HCT116 (cell line): ENCODE data around the gene CWC27. TPM values are rescaled to one million over a fixed set of nuclear protein-coding genes. Genes with fewer than 3 reads are reported as not detected.

Experiments
- ATAC-seq: fragments of 200-7000 bp; cut with Tn5 transposase; 2 replicates; pipeline ENCODE4 v1.9.1; 2020; ENCODE audit warnings: mild to moderate bottlenecking, moderate library complexity
- BruUV-seq: library from RNA; stranded (reverse); fragments of 400-500 nt; replicated peaks from 2 replicates; lab custom pipeline; 2021; lab: Mats Ljungman, UMichigan
- CTCF ChIA-PET: fragments of 300-600 bp; sonication (Branson Sonifier 250); formaldehyde crosslinking; loops from one replicate; lab custom pipeline; 2021; ENCODE audit warnings: antibody characterized with exemption; lab: Charles Lee
- POLR2A ChIA-PET: fragments of 300-600, 350-600 bp; sonication (Branson Sonifier 250); formaldehyde crosslinking; loops from one replicate; lab custom pipeline; 2021; ENCODE audit warnings: antibody characterized with exemption; lab: Charles Lee
- RAD21 ChIA-PET, 2 experiments: fragments of 300-600 bp; sonication (Branson Sonifier 250); formaldehyde crosslinking; loops; one replicate each; lab custom pipeline; 2023; ENCODE audit warnings: low total read pairs in 2 of 2; ENCODE audit not compliant: uncharacterized antibody in 2 of 2, unreplicated experiment in 2 of 2, low non-redundant PET in 1 of 2; lab: Charles Lee
- DNase-seq: peaks from one replicate; pipeline ENCODE4 v3.0.0-alpha.2; 2010; ENCODE audit warnings: low read depth, low spot score
- H2AFZ ChIP-seq: fragments of 200-600 bp; shearing (Covaris generic), sonication (generic); 2 replicates; pipeline ENCODE4 v1.6.1; 2017; ENCODE audit warnings: low read depth, mixed run types, mixed read lengths, antibody characterized with exemption, low read length; ENCODE audit not compliant: poor library complexity, severe bottlenecking
- H3K27ac ChIP-seq: 2 replicates; pipeline ENCODE4 v1.5.1; 2012; ENCODE audit warnings: low read depth, low read length
- H3K27me3 ChIP-seq: fragments of 200-600 bp; sonication (generic); 2 replicates; pipeline ENCODE4 v1.6.1; 2016; ENCODE audit warnings: mixed run types, low read length, mixed read lengths; ENCODE audit not compliant: insufficient read depth
- H3K36me3 ChIP-seq, 2 experiments: fragments of 200-500 bp in 1 of 2; fragments of 200-600 bp in 1 of 2; sonication (Bioruptor generic) in 1 of 2; sonication (generic) in 1 of 2; 2 replicates each; pipeline versions ENCODE4 v1.5.1 to v1.6.1; 2014 to 2016; ENCODE audit warnings: low read length in 2 of 2, inconsistent platforms in 1 of 2, mixed read lengths in 1 of 2, mixed run types in 1 of 2; ENCODE audit not compliant: insufficient read depth in 2 of 2, control insufficient read depth in 1 of 2
- H3K4me1 ChIP-seq, 2 experiments: fragments of 200-600 bp in 1 of 2; sonication (generic) in 1 of 2; 2 replicates each; pipeline versions ENCODE4 v1.5.1 to v1.6.1; 2012 to 2017; ENCODE audit warnings: low read length in 2 of 2, inconsistent platforms in 1 of 2, mild to moderate bottlenecking in 1 of 2, mixed read lengths in 1 of 2, mixed run types in 1 of 2, moderate library complexity in 1 of 2; ENCODE audit not compliant: insufficient read depth in 2 of 2, control insufficient read depth in 1 of 2
- H3K4me2 ChIP-seq: fragments of 200-600 bp; sonication (generic); 2 replicates; pipeline ENCODE4 v1.6.1; 2017; ENCODE audit warnings: mixed run types, low read length, mixed read lengths
- H3K4me3 ChIP-seq, 2 experiments: fragments of 200-600 bp in 1 of 2; sonication (generic) in 1 of 2; replicated peaks in 1 of 2; 2 replicates each; pipeline ENCODE4 v1.5.1; 2011 to 2016; ENCODE audit warnings: low read length in 2 of 2, control low read depth in 1 of 2, low read depth in 1 of 2, mild to moderate bottlenecking in 1 of 2, mixed read lengths in 1 of 2, mixed run types in 1 of 2
- H3K79me2 ChIP-seq: fragments of 200-600 bp; sonication (generic); 2 replicates; pipeline ENCODE4 v1.6.1; 2017; ENCODE audit warnings: mild to moderate bottlenecking, mixed run types, low read length, moderate library complexity, mixed read lengths; ENCODE audit not compliant: insufficient read depth
- H3K9ac ChIP-seq: fragments of 200-600 bp; sonication (generic); 2 replicates; pipeline ENCODE4 v1.6.1; 2016; ENCODE audit warnings: low read length, mixed read lengths
- H3K9me2 ChIP-seq: fragments of 200-600 bp; sonication (generic), shearing (Covaris generic); 2 replicates; pipeline ENCODE4 v1.6.1; 2017; ENCODE audit warnings: mixed run types, mild to moderate bottlenecking, moderate library complexity; ENCODE audit not compliant: insufficient read depth
- H3K9me3 ChIP-seq, 2 experiments: fragments of 200-500 bp in 1 of 2; fragments of 200-600 bp in 1 of 2; sonication (Bioruptor generic) in 1 of 2; sonication (generic) in 1 of 2; 2 replicates each; pipeline ENCODE4 v1.6.1; 2014 to 2017; ENCODE audit warnings: low read length in 2 of 2, mixed read lengths in 2 of 2, inconsistent platforms in 1 of 2, low read depth in 1 of 2, mild to moderate bottlenecking in 1 of 2, mixed run types in 1 of 2, moderate library complexity in 1 of 2; ENCODE audit not compliant: control insufficient read depth in 1 of 2, insufficient read depth in 1 of 2
- H4K20me1 ChIP-seq: fragments of 200-600 bp; sonication (generic), shearing (Covaris generic); 2 replicates; pipeline ENCODE4 v1.6.1; 2017; ENCODE audit warnings: mixed run types, mild to moderate bottlenecking, moderate library complexity; ENCODE audit not compliant: insufficient read depth
- CEBPB ChIP-seq: IDR thresholded peaks from 2 replicates; pipeline ENCODE4 v1.6.1; 2012; ENCODE audit warnings: low read depth
- CTCF ChIP-seq, 3 experiments: fragments of 200-600 bp in 1 of 3; sonication (generic) in 1 of 3; IDR thresholded peaks in 2 of 3; conservative IDR thresholded peaks in 1 of 3; 2 replicates each; pipeline ENCODE4 v1.5.1; 2012 to 2017; ENCODE audit warnings: low read depth in 2 of 3, low read length in 2 of 3, antibody characterized with exemption in 1 of 3, borderline replicate concordance in 1 of 3, control low read depth in 1 of 3, mild to moderate bottlenecking in 1 of 3, mixed read lengths in 1 of 3, mixed run types in 1 of 3, moderate library complexity in 1 of 3; ENCODE audit not compliant: insufficient read depth in 1 of 3
- ELF1 ChIP-seq: IDR thresholded peaks from 2 replicates; pipeline ENCODE4 v1.6.1; 2012; ENCODE audit warnings: low read depth, borderline replicate concordance
- EZH2phosphoT487 ChIP-seq: fragments of 200-600 bp; IDR thresholded peaks from 2 replicates; pipeline ENCODE4 v1.6.1; 2018; ENCODE audit warnings: antibody characterized with exemption, borderline replicate concordance
- SIN3A ChIP-seq: IDR thresholded peaks from 2 replicates; pipeline ENCODE4 v1.6.1; 2012; ENCODE audit warnings: low read depth
- SP1 ChIP-seq: IDR thresholded peaks from 2 replicates; pipeline ENCODE4 v1.6.1; 2012; ENCODE audit warnings: low read depth
- TCF7L2 ChIP-seq: IDR thresholded peaks from 2 replicates; pipeline ENCODE4 v1.7.0; 2011; ENCODE audit warnings: borderline replicate concordance, inconsistent platforms; ENCODE audit not compliant: insufficient read depth, insufficient read length; ENCODE audit errors: extremely low read depth
- ZFX ChIP-seq: fragments of 450-650 bp; IDR thresholded peaks from 2 replicates; pipeline ENCODE4 v1.6.1; 2017
- ZNF274 ChIP-seq: fragments of 200-500 bp; sonication (Bioruptor generic); IDR thresholded peaks from 2 replicates; pipeline ENCODE4 v1.6.1; 2014; ENCODE audit warnings: mild to moderate bottlenecking, low read depth, low read length, inconsistent platforms
- intact Hi-C: fragments of 100-400 bp; cut with micrococcal nuclease; formaldehyde crosslinking; loops from 2 replicates; pipeline ENCODE4 v1.10.0; 2022
- total RNA-seq: library from RNA; stranded (reverse); gene quantifications from one replicate; pipeline ENCODE4 v1.2.1, GENCODE V29; 2021; ENCODE audit not compliant: unreplicated experiment
- TF ChIP-seq, protein P1 (sequence below): IDR thresholded peaks from 2 replicates; pipeline ENCODE4 v1.6.1; 2012
- TF ChIP-seq, protein P2 (sequence below): IDR thresholded peaks from 2 replicates; pipeline ENCODE4 v1.6.1; 2011; ENCODE audit warnings: mild to moderate bottlenecking, low read length, moderate library complexity; ENCODE audit not compliant: insufficient replicate concordance; ENCODE audit errors: extremely low read depth

The CWC27 gene
- total RNA-seq, 1 experiment from 2014 or later, result 29.1 TPM

- H2AFZ ChIP-seq, result no peak overlapping the region
- ATAC-seq (no peak), DNase-seq (no peak)
- no peaks in the 10 kb centered on the region for H3K27me3 ChIP-seq
- no peak overlapping the region for H3K4me3 ChIP-seq
- ChIA-PET POLR2A (no interaction called here), RAD21 (no interaction called here), CTCF (no interaction called here)
- H3K9ac ChIP-seq, result no peak overlapping the region
- intact Hi-C loops, result no loop called here
- H4K20me1 ChIP-seq, result no peaks in the 10 kb centered on the region
- peaks cover 15% of the 10 kb centered on the region for H3K79me2 ChIP-seq
- H3K9me3 ChIP-seq, result no peaks in the 10 kb centered on the region
- H3K36me3 ChIP-seq, result no peaks in the 10 kb centered on the region; a peak in 1 of 4 replicates
- TF ChIP-seq EZH2phosphoT487, result no peak
- no peak for TF ChIP-seq SIN3A
- no peak for TF ChIP-seq SP1
- no peak for TF ChIP-seq ZFX
- TF ChIP-seq, protein P1, sequence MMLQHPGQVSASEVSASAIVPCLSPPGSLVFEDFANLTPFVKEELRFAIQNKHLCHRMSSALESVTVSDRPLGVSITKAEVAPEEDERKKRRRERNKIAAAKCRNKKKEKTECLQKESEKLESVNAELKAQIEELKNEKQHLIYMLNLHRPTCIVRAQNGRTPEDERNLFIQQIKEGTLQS, result no peak
- no peak for TF ChIP-seq ZNF274
- TF ChIP-seq, protein P2, sequence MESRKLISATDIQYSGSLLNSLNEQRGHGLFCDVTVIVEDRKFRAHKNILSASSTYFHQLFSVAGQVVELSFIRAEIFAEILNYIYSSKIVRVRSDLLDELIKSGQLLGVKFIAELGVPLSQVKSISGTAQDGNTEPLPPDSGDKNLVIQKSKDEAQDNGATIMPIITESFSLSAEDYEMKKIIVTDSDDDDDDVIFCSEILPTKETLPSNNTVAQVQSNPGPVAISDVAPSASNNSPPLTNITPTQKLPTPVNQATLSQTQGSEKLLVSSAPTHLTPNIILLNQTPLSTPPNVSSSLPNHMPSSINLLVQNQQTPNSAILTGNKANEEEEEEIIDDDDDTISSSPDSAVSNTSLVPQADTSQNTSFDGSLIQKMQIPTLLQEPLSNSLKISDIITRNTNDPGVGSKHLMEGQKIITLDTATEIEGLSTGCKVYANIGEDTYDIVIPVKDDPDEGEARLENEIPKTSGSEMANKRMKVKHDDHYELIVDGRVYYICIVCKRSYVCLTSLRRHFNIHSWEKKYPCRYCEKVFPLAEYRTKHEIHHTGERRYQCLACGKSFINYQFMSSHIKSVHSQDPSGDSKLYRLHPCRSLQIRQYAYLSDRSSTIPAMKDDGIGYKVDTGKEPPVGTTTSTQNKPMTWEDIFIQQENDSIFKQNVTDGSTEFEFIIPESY, result no peak
- TF ChIP-seq ELF1, result no peak
- no peak for TF ChIP-seq CTCF (IDR thresholded peaks at IDR 0.05 in 2 of 3, conservative IDR thresholded peaks at IDR 0.05 in 1 of 3; ENCODE audit: borderline replicate concordance in 1 of 3, insufficient read depth in 1 of 3, low read depth in 2 of 3, low read length in 2 of 3)
- TF ChIP-seq CEBPB, result no peak
- no peak for TF ChIP-seq TCF7L2
- no peaks in the 10 kb centered on the region for H3K9me2 ChIP-seq
- H3K4me2 ChIP-seq, result no peak overlapping the region
- BruUV-seq, result no TSS peak
- no peak overlapping the region for H3K27ac ChIP-seq
- no peaks in the 10 kb centered on the region for H3K4me1 ChIP-seq
Observed at GRCh38 chr5:64749385-64749784, 19.3 kb upstream of the CWC27 start.
